Measurements from ENCODE around the gene SNX3.
"Not testable (repeated sequence)": the region's sequence is repeated elsewhere in the genome, so short reads cannot be mapped to it uniquely, and the experiment has no call there.

SNX3 gene

GRCh38 chr6:108260809-108261569 lies at the start of gene SNX3 (continued):
- TF ChIP-seq HIC1 (tag by site-specific recombination; IDR thresholded peaks at IDR 0.05) (peak; percentile 70; the same call in 1 of the 2 replicates), PATZ1 (tag by site-specific recombination; IDR thresholded peaks at IDR 0.05) (peak; percentile 93), PRDM1 (tag by site-specific recombination; IDR thresholded peaks at IDR 0.05) (peak; percentile 36; the same call in 1 of the 2 replicates)

GRCh38 chr6:108309844-108310243 lies 49.0 kb upstream of the SNX3 start:
- no peaks in the 10 kb centered on the region for H3K4me1 ChIP-seq (ENCODE audit: control insufficient read depth, insufficient read depth, low read length)
- POLR2A ChIA-PET = no interaction called here
- CTCF ChIA-PET = interaction anchor here (0.8 kb wide), 1 partner anchor 182 kb away, joined by 4 read pairs; no protein-coding TSS in a partner anchor
- no peak overlapping the region for H3K4me3 ChIP-seq (ENCODE audit: low read depth, low read length)
- H3K27ac ChIP-seq (ENCODE audit: extremely low read depth, low read depth, low read length) = no peak overlapping the region
- TF ChIP-seq ZNF529 (tag by site-specific recombination; IDR thresholded peaks at IDR 0.05; ENCODE audit: insufficient replicate concordance) (no peak), RBAK (tag by site-specific recombination; IDR thresholded peaks at IDR 0.05) (no peak), ZSCAN5A (tag by site-specific recombination; IDR thresholded peaks at IDR 0.05) (no peak), REST (tag by site-specific recombination; IDR thresholded peaks at IDR 0.05) (no peak), KLF9 (tag by site-specific recombination; IDR thresholded peaks at IDR 0.05; ENCODE audit: low read depth) (no peak)
- no peaks in the 10 kb centered on the region for H3K36me3 ChIP-seq (ENCODE audit: control insufficient read depth in 2 of 2, insufficient read depth in 1 of 2, low read length in 2 of 2)
- no peaks in the 10 kb centered on the region for H3K9me3 ChIP-seq (ENCODE audit: control insufficient read depth, insufficient read depth, low read depth, low read length)

- H3K4me3 ChIP-seq (ENCODE audit: low read depth, low read length); POLR2A ChIA-PET: not testable (repeated sequence)
Observed at GRCh38 chr6:108308641-108309040, 47.8 kb upstream of the SNX3 start.

More at GRCh38 chr6:108308641-108309040, 47.8 kb upstream of the SNX3 start:
- not testable (repeated sequence) for H3K27ac ChIP-seq (ENCODE audit: extremely low read depth, low read depth, low read length); H3K4me1 ChIP-seq (ENCODE audit: control insufficient read depth, insufficient read depth, low read length); H3K9me3 ChIP-seq (ENCODE audit: control insufficient read depth, insufficient read depth, low read depth, low read length); H3K36me3 ChIP-seq (ENCODE audit: control insufficient read depth in 2 of 2, insufficient read depth in 1 of 2, low read length in 2 of 2)
- CTCF ChIA-PET = interaction anchor here (0.5 to 1.1 kb wide), 4 partner anchors 31 to 196 kb away, joined by 3 read pairs; no protein-coding TSS in a partner anchor

All from HEK293 (cell line).